ENCODE data around the gene ZFAND3. TPM values are rescaled to one million over a fixed set of nuclear protein-coding genes. Genes with fewer than 3 reads are reported as not detected.
"Not testable (repeated sequence)": the region's sequence is repeated elsewhere in the genome, so short reads cannot be mapped to it uniquely, and the experiment has no call there.

The ZFAND3 gene
- polyA plus RNA-seq, 5 donors: 109 to 122 (median 116) TPM

DNA sequence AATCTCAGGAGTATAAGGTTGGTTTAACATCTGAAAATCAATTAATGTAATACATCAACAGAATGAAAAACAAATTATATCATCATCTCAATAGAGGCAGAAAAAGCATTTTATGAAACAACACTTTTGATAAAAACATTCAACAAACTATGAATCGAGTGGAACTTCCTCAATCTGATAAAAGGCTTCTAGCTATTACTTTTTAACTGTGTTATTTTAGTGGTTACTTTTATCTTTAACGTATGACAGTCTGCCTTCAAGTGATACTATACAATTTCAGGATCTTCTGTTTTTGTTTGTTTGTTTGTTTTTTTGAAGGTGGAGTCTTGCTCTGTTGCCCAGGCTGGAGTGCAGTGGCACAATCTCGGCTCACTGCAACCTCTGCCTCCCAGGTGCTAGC lies 73.7 kb downstream of the ZFAND3 start:
- no peak for DNase-seq

- DNase-seq: not testable (repeated sequence)
These were observed 74.2 kb downstream of the ZFAND3 start for GRCh38 chr6:37893734-37894133.

DNA sequence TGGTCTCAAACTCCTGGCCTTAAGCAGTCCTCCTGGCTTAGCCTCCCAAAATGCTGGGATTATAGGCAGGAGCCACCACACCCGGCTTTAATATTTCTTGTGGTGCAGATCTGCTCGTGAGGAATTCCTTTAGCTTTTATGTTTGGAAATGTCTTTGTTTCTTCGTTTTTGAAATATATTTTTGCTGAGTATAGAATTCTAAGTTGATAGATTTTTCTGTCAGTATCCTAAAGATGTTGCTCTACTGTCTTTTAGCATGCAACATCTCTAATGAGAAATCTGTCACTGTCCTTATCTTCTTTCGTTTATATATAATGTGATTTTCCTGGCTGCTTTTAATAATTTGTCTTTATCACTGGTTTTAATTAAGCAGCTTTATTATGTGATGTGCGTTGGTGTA lies 75.1 kb downstream of the ZFAND3 start:
- no peak for DNase-seq

DNA sequence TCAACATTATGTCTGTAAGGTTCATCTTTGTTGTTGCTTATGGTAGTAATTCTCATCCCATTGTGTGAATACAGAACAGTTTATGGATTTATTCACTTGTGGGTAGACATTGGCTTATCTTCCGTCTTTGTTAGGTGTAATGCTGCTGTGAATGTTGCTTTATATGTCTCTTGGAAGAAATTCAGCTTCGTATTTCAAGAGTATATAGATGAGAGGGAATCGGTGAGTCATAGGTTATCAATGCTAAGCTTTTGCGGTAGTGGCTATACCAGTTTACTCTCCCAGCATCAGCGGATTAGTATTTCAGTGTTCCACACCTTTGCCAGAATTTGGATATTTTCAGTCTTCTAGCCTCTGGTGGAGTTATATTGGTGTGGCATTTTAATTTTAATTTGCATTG lies 77.8 kb downstream of the ZFAND3 start:
- DNase-seq: no peak

GRCh38 chr6:37897818-37898515 lies 78.4 kb downstream of the ZFAND3 start:
- DNase-seq: no peak

- peak; percentile 23 to 39 for DNase-seq
These were observed 84.1 kb downstream of the ZFAND3 start for GRCh38 chr6:37903351-37904340.

DNA sequence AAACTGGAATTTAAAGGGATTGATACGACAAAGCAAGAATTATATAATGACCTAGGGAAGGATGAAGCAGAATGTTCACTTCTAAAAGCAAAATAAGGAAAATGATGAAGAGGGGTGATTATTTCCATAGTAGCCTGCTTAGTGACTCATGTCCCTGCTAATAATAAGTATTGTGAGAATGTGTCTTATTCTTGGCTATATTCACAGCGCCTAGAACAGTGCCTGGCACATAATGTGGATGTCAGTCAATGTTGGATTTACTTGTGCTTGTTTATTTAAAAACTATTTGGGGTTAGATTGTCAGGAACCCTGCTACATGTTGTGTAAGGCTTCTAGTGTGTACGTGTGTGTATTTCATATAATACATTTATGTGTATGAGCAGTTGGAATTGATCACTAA lies 85.1 kb downstream of the ZFAND3 start:
- no peak for DNase-seq

DNA sequence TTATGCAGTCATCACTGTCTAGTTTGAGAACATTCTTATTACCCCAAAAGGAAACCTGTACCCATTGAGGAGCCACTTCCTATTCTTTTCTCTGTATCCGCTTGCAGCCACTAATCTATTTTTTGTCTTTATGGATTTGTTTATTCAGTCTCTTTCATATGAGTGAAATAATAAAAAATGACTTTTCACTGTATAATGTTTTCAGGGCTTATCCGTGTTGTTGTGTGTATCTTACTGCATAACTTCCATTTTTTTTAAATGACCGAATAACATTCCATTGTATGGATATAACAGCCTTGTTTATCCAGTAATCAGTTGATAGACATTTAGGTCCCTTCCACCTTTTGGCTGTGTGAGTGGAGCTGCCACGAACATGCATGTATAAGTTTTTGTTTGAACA lies 86.6 kb downstream of the ZFAND3 start:
- DNase-seq: no peak

GRCh38 chr6:37910998-37911397 lies 91.5 kb downstream of the ZFAND3 start:
- no peak for DNase-seq

- DNase-seq: no peak
These were observed 93.7 kb downstream of the ZFAND3 start for GRCh38 chr6:37913210-37913609.

- DNase-seq: no peak
These were observed 95.9 kb downstream of the ZFAND3 start for GRCh38 chr6:37915463-37915862.

GRCh38 chr6:37916149-37916548 lies 96.6 kb downstream of the ZFAND3 start:
- no peak for DNase-seq

GRCh38 chr6:37916675-37917074 lies 97.1 kb downstream of the ZFAND3 start:
- no peak for DNase-seq

- DNase-seq: no peak
These were observed 98.0 kb downstream of the ZFAND3 start for GRCh38 chr6:37917566-37917965.

DNA sequence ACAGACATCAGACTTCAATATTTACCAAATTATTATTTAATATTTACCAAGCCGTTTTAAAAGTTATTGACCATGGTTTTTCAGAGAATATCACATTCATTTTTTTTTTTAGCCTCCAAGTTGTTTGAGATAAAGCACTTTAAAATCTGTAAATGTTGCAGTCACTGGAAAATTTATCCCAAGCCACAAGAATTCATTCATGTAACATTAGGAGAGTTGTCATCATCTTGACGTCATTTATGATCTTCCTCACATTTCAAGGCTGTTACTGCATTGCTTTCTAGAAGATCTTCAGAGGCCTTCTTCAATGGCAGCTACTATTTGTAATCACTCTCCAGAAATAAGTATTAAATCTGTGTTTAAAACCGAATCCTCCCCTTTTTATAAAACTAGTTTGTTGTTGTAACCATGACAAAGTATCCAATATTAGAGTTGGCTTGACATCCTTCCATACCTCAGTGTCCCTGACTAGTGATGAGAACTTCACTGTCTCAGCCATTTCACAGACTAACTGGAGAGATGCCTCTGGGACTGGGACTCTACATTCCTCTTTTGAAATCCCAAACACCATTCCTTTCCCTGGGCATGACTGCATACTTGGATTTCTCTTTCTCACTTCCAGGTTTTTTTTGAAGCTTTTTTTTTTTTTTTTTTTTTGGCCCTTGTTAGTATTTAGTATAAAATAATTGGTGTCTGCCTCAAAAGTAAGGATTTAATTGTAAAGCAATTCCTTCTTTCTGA lies 100.1 kb downstream of the ZFAND3 start:
- DNase-seq: no peak

DNA sequence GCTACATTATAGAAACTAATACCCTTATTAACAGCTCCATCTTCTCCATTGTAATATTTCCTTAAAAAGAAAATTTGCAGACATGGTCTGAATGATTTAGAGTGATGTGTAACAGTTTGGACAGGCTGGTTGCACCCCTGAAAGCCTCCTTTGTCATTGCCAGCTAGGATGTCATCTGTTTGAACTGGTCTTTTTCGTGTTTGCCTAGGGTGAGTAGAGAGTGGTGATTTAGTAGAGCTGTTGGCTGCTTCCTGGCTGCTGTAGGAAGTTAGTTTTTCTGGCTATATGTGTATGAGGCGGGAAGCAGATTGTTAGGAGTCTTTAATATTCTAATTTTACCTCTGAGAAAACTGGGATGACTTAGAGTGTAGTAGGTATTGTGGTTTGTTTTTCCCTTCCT lies 101.1 kb downstream of the ZFAND3 start:
- no peak for DNase-seq

- DNase-seq: no peak
These were observed 103.0 kb downstream of the ZFAND3 start for GRCh38 chr6:37922563-37922962.

DNA sequence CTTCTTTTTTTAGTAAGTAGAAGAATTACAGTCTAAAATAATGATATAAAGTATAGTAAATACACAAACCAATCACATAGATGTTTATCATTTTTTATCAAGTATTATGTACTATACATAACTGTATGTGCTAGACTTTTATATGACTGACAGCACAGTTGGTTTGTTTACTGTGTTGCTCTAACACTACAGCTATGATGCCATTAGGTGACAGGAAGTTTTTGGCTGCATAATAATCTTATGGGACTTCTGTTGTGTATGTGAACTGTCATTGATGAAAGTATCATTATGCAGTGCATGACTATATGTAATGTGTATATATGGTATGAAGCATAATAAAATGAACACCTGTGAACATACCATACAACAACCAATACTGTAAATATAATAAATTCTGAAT lies 104.0 kb downstream of the ZFAND3 start:
- DNase-seq: no peak

GRCh38 chr6:37926661-37927060 lies 107.1 kb downstream of the ZFAND3 start:
- DNase-seq: no peak

DNA sequence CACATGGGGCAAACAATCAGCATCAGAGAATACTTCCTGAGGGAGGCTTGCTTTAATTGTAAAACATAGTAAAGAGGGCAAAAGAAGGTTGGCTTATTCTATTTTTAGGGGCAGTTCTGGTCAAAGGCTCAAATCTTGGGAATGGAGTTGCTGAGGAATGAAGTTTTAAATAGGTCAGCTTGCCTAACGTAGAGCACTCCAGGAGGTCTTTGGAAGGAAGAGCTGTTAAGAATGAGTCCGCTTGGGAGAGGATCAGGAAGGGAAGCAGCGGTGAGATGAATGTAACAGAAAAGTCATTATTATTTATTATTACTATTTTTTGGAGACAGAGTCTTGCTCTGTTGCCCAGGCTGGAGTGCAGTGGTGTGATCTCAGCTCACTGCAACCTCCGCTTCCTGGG lies 108.7 kb downstream of the ZFAND3 start:
- DNase-seq: no peak

DNA sequence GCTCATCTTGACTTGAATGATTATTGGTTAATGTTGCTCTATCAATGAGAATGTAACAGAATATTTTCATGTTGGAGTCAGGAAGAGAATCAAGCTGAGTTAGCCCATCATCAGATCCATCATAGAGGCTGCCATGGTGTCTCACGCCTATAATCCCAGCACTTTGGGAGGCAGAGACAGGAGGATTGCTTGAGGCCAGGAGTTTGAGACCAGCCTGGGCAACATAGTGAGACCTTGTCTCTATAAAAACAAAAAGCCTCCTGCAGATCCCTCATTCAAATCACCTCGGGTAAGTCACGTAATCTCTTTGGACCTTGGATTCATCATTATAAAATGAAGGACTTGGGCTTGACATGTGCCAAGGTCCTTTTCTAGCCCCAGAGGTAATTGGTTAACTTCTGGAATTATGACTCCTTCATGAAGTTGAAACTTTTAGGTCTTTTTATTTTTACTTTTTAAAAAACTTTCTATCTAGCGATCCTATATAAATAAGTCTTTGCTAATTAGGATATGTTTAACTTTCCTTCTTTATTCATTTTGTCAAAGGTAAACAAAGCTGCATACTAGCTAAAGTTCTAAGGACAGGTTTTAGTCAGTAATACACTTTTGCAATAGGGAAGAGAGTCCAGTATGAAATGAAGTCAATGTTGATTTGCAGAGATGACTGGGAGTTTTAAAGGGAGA lies 110.9 kb downstream of the ZFAND3 start:
- no peak for DNase-seq

DNA sequence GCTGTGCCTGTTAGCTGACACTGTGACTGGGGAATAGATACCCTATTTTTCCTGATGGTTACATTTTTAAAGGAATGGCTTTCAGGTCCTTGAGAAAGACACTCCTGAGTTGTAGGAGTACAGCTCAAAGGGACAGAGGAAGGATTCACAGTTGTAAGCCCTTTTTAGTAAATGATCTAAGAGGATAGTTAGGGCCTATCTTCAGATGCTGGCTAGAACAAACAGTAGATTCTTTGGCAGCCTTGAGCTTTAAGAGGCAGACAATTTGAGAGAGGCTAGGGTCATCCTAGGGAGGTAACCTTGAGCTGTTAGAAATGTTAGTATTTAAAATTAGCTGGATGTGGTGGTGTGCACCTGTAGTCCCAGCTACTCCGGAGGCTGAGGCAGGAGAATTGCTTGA lies 111.5 kb downstream of the ZFAND3 start:
- no peak for DNase-seq

Measured in right lung (tissue), 5 donors.